Esophagus muscularis mucosa (tissue), 4 donors: ENCODE results near the gene PPIP5K1. TPM values are rescaled to one million over a fixed set of nuclear protein-coding genes. Genes with fewer than 3 reads are reported as not detected.
"Not testable (repeated sequence)": the region's sequence is repeated elsewhere in the genome, so short reads cannot be mapped to it uniquely, and the experiment has no call there.

ENCODE experiments used
- DNase-seq: peaks from one replicate; pipeline ENCODE4 v3.0.0-alpha.2; 2017; ENCODE audit errors: extremely low spot score
- H3K27ac ChIP-seq, 4 donors: fragments of 200-600 bp; sonication (generic); replicated peaks in 1 of 4; 1 replicate in 3 of 4; 2 replicates in 1 of 4; pipeline ENCODE4 v1.5.1; 2016 to 2019; ENCODE audit warnings: mild to moderate bottlenecking in 1 of 4
- H3K27me3 ChIP-seq, 4 donors: fragments of 200-600 bp; sonication (generic); one replicate each; pipeline versions ENCODE4 v1.5.1 to v1.6.0; 2016 to 2019
- H3K36me3 ChIP-seq, 4 donors: fragments of 200-600 bp; sonication (generic); one replicate each; pipeline ENCODE4 v1.5.1; 2016 to 2019
- H3K4me1 ChIP-seq, 4 donors: fragments of 200-600 bp; sonication (generic); one replicate each; pipeline ENCODE4 v1.5.1; 2016 to 2019
- H3K4me3 ChIP-seq, 4 donors: fragments of 200-600 bp; sonication (generic); 1 replicate in 2 of 4; 2 replicates in 2 of 4; pipeline ENCODE4 v1.5.1; 2016 to 2019; ENCODE audit warnings: mild to moderate bottlenecking in 4 of 4, moderate library complexity in 1 of 4
- H3K9me3 ChIP-seq, 4 donors: fragments of 200-600 bp; sonication (generic); 1 replicate in 3 of 4; 2 replicates in 1 of 4; pipeline ENCODE4 v1.5.1; 2016 to 2019
- CTCF ChIP-seq, 3 experiments: fragments of 200-600 bp in 2 of 3; fragments of 450-650 bp in 1 of 3; sonication (generic) in 2 of 3; IDR thresholded peaks; one replicate each; pipeline ENCODE4 v1.5.1; 2017 to 2019; ENCODE audit warnings: antibody characterized with exemption in 3 of 3, mild to moderate bottlenecking in 2 of 3, moderate library complexity in 1 of 3
- EP300 ChIP-seq: sonication (generic); formaldehyde crosslinking; IDR thresholded peaks from one replicate; pipeline ENCODE4 v1.6.1; 2017; ENCODE audit warnings: antibody characterized with exemption
- POLR2A ChIP-seq: fragments of 450-650 bp; IDR thresholded peaks from one replicate; pipeline ENCODE4 v1.6.1; 2017; ENCODE audit warnings: antibody characterized with exemption, moderate library complexity, mild to moderate bottlenecking, low read depth
- POLR2AphosphoS5 ChIP-seq, 2 donors: sonication (generic); formaldehyde crosslinking; IDR thresholded peaks; one replicate each; pipeline ENCODE4 v1.6.1; 2017; ENCODE audit warnings: antibody characterized with exemption in 2 of 2
- WGBS: methylation state at CpG from one replicate; pipeline ENCODE4 v1.1.5; 2018; 5-methylcytosine and 5-hydroxymethylcytosine counted together
- intact Hi-C: fragments of 100-400 bp; cut with DNase I; formaldehyde crosslinking; loops from one replicate; pipeline ENCODE4 v1.15.1; 2023
- total RNA-seq, 4 donors: library from RNA; depleted of rRNA; stranded (reverse); fragments of >200 nt; gene quantifications; one replicate each; pipeline versions ENCODE4 v1.1.0 to v1.2.1, GENCODE V29; 2016

PPIP5K1 gene
- total RNA-seq, 4 donors from 2014 or later: 9.8 to 73.4 (median 23.3) TPM

GRCh38 chr15:43541785-43542184 lies 48.2 kb downstream of the PPIP5K1 start:
- Histone ChIP-seq H3K27ac (no peak overlapping the region), H3K4me3 (no peak overlapping the region), H3K4me1 (no peaks in the 10 kb centered on the region), H3K36me3 (peaks cover 3 to 9% (median 4%) of the 10 kb centered on the region in 4 donors), H3K9me3 (no peaks in the 10 kb centered on the region), H3K27me3 (no peaks in the 10 kb centered on the region)
- no peak for TF ChIP-seq POLR2AphosphoS5 (IDR thresholded peaks at IDR 0.05)
- no peak for TF ChIP-seq CTCF (IDR thresholded peaks at IDR 0.05)
- TF ChIP-seq EP300: no peak
- no peak for TF ChIP-seq POLR2A
- DNase-seq: no peak
- intact Hi-C loops: no loop called here

- no peak for DNase-seq
- H3K4me3 ChIP-seq: no peak overlapping the region
- H3K27ac ChIP-seq: no peak overlapping the region
- no peaks in the 10 kb centered on the region for H3K4me1 ChIP-seq
- intact Hi-C loops: no loop called here
- 73% methylated on average over 2 of the region's 2 CpGs for WGBS
- peaks cover 3 to 28% (median 23%) of the 10 kb centered on the region in 4 donors for H3K36me3 ChIP-seq
- no peak for TF ChIP-seq POLR2AphosphoS5 (IDR thresholded peaks at IDR 0.05)
- no peak for TF ChIP-seq POLR2A
- no peak for TF ChIP-seq CTCF (IDR thresholded peaks at IDR 0.05)
- H3K27me3 ChIP-seq: no peaks in the 10 kb centered on the region
- no peaks in the 10 kb centered on the region for H3K9me3 ChIP-seq
These were observed 51.9 kb downstream of the PPIP5K1 start for GRCh38 chr15:43538091-43538490.

GRCh38 chr15:43534897-43535296 lies 55.1 kb downstream of the PPIP5K1 start:
- no peak for TF ChIP-seq POLR2AphosphoS5 (IDR thresholded peaks at IDR 0.05)
- no peaks in the 10 kb centered on the region for H3K9me3 ChIP-seq
- H3K36me3 ChIP-seq: peaks cover 3 to 28% (median 26%) of the 10 kb centered on the region in 4 donors
- H3K27ac ChIP-seq: no peak overlapping the region
- no peak for DNase-seq
- no CpG with 5 or more reads among the region's 3 CpGs for WGBS
- no peak overlapping the region for H3K4me3 ChIP-seq
- H3K4me1 ChIP-seq: peaks cover 0 to 10% (median 4%) of the 10 kb centered on the region in 4 donors
- H3K27me3 ChIP-seq: no peaks in the 10 kb centered on the region
- intact Hi-C loops: no loop called here

- H3K4me3 ChIP-seq, H3K9me3 ChIP-seq, H3K27ac ChIP-seq, DNase-seq, H3K27me3 ChIP-seq, intact Hi-C loops: not testable (repeated sequence)
- Histone ChIP-seq H3K36me3 (peaks cover 0 to 39% (median 27%) of the 10 kb centered on the region in 4 donors), H3K4me1 (peaks cover 0 to 10% (median 4%) of the 10 kb centered on the region in 4 donors)
- 80% methylated on average over 5 of the region's 5 CpGs for WGBS
These were observed 57.2 kb downstream of the PPIP5K1 start for GRCh38 chr15:43532826-43533225.

- DNase-seq: no peak
- Histone ChIP-seq H3K4me3 (no peak overlapping the region), H3K27ac (peak overlapping the region in 2 of 4 donors; percentile 20 to 27), H3K4me1 (peaks cover 0 to 10% (median 4%) of the 10 kb centered on the region in 4 donors), H3K9me3 (no peaks in the 10 kb centered on the region), H3K27me3 (no peaks in the 10 kb centered on the region), H3K36me3 (peaks cover 0 to 56% (median 35%) of the 10 kb centered on the region in 4 donors)
- TF ChIP-seq CTCF (IDR thresholded peaks at IDR 0.05): no peak
- no peak for TF ChIP-seq EP300
- TF ChIP-seq POLR2AphosphoS5 (IDR thresholded peaks at IDR 0.05): no peak
- TF ChIP-seq POLR2A: no peak
- intact Hi-C loops: no loop called here
- 32% methylated on average over 7 of the region's 7 CpGs for WGBS
These were observed 58.9 kb downstream of the PPIP5K1 start for GRCh38 chr15:43531018-43531670.
